HepG2 (cell line): ENCODE results near the gene RAB43. TPM values are rescaled to one million over a fixed set of nuclear protein-coding genes. Genes with fewer than 3 reads are reported as not detected.

Experiments used
- ATAC-seq: fragments of 200-7000 bp; cut with Tn5 transposase; 3 replicates; pipeline ENCODE4 v1.9.1; 2020; ENCODE audit warnings: mild to moderate bottlenecking, moderate library complexity
- BruUV-seq: library from RNA; stranded (reverse); fragments of 400-500 nt; replicated peaks from 2 replicates; lab custom pipeline; 2021; lab: Mats Ljungman, UMichigan
- CTCF ChIA-PET: fragments of 300-600 bp; formaldehyde crosslinking; extraction: SDS; loops from one replicate; lab custom pipeline; 2021; ENCODE audit warnings: low total read pairs, inconsistent platforms, low intra/inter-chr PET ratio; lab: Yijun Ruan, JAX
- POLR2A ChIA-PET: fragments of 350-600 bp; sonication (Branson Sonifier 250); formaldehyde crosslinking; loops from one replicate; lab custom pipeline; 2020; ENCODE audit warnings: antibody characterized with exemption, inconsistent platforms; lab: Yijun Ruan, JAX
- DNase-seq: peaks from one replicate; pipeline ENCODE4 v3.0.0-alpha.2; 2015; ENCODE audit warnings: low spot score
- FAIRE-seq: peaks from 3 replicates; lab custom pipeline; 2011; peaks lifted over from hg19 to GRCh38; lab: Jason Lieb, UNC
- H2AFZ ChIP-seq: one replicate; pipeline ENCODE4 v1.6.1; 2011; ENCODE audit warnings: low read length, inconsistent platforms
- H3K27ac ChIP-seq: fragments of 300-600 bp; 3 replicates; pipeline ENCODE4 v1.8.0; 2011; ENCODE audit warnings: mixed run types, mild to moderate bottlenecking, mixed read lengths, low read length, inconsistent platforms; ENCODE audit not compliant: insufficient read depth; ENCODE audit errors: extremely low read length
- H3K27me3 ChIP-seq, 2 experiments: fragments of 200-600 bp in 1 of 2; 2 replicates in 1 of 2; 3 replicates in 1 of 2; pipeline versions ENCODE4 v1.6.0 to v1.8.0; 2011; ENCODE audit warnings: low read length in 2 of 2, mild to moderate bottlenecking in 2 of 2, moderate library complexity in 2 of 2, inconsistent platforms in 1 of 2; ENCODE audit not compliant: insufficient read depth in 2 of 2, control insufficient read depth in 1 of 2
- H3K36me3 ChIP-seq, 2 experiments: fragments of 200-600 bp in 1 of 2; replicated peaks in 1 of 2; 2 replicates in 1 of 2; 3 replicates in 1 of 2; pipeline versions ENCODE4 v1.5.1 to v1.8.0; 2011; ENCODE audit warnings: low read length in 2 of 2, inconsistent platforms in 1 of 2; ENCODE audit not compliant: insufficient read depth in 2 of 2, control insufficient read depth in 1 of 2
- H3K4me1 ChIP-seq: 2 replicates; pipeline ENCODE4 v1.5.1; 2012; ENCODE audit warnings: low read length, inconsistent platforms; ENCODE audit not compliant: insufficient read depth
- H3K4me2 ChIP-seq: 2 replicates; pipeline ENCODE4 v1.6.0; 2011; ENCODE audit warnings: low read depth, low read length, inconsistent platforms
- H3K4me3 ChIP-seq, 3 experiments: fragments of 200-600 bp in 1 of 3; sonication (generic), shearing (Covaris generic) in 1 of 3; replicated peaks in 1 of 3; 2 replicates each; pipeline ENCODE4 v1.5.1; 2011 to 2016; ENCODE audit warnings: low read length in 3 of 3, inconsistent platforms in 2 of 3, low read depth in 2 of 3, mild to moderate bottlenecking in 2 of 3, control low read depth in 1 of 3, mixed read lengths in 1 of 3; ENCODE audit not compliant: insufficient read depth in 1 of 3
- H3K79me2 ChIP-seq: one replicate; pipeline ENCODE4 v1.6.1; 2011; ENCODE audit warnings: low read length, inconsistent platforms; ENCODE audit not compliant: insufficient read depth
- H3K9ac ChIP-seq: 2 replicates; pipeline ENCODE4 v1.6.0; 2011; ENCODE audit warnings: mild to moderate bottlenecking, low read depth, low read length, inconsistent platforms; ENCODE audit not compliant: insufficient read depth
- H3K9me3 ChIP-seq: 2 replicates; pipeline ENCODE4 v1.5.1; 2012; ENCODE audit warnings: mild to moderate bottlenecking, low read length
- H4K20me1 ChIP-seq: 2 replicates; pipeline ENCODE4 v1.6.0; 2011; ENCODE audit warnings: inconsistent platforms, mild to moderate bottlenecking, low read length, moderate library complexity; ENCODE audit not compliant: insufficient read depth
- REXO4 ChIP-seq: sonication (generic); formaldehyde crosslinking; IDR thresholded peaks from 2 replicates; pipeline ENCODE4 v1.8.0; 2022; ENCODE audit warnings: missing genetic modification reagents, mild to moderate bottlenecking, borderline replicate concordance
- SP140L ChIP-seq: sonication (generic); formaldehyde crosslinking; IDR thresholded peaks from 2 replicates; pipeline ENCODE4 v1.4.0; 2020; ENCODE audit warnings: missing genetic modification reagents, borderline replicate concordance
- THAP9 ChIP-seq: sonication (generic); formaldehyde crosslinking; IDR thresholded peaks from 2 replicates; pipeline ENCODE4; 2020; ENCODE audit warnings: missing genetic modification reagents, mild to moderate bottlenecking, borderline replicate concordance
- ZBTB1 ChIP-seq: sonication (generic); formaldehyde crosslinking; IDR thresholded peaks from 2 replicates; pipeline ENCODE4 v1.4.0; 2020; ENCODE audit warnings: missing genetic modification reagents, borderline replicate concordance
- ZBTB20 ChIP-seq: sonication (generic); formaldehyde crosslinking; IDR thresholded peaks from 2 replicates; pipeline ENCODE4 v1.8.1; 2023; ENCODE audit warnings: missing genetic modification reagents, low read depth, mild to moderate bottlenecking, borderline replicate concordance
- ZBTB26 ChIP-seq: IDR thresholded peaks from 2 replicates; pipeline ENCODE4 v1.6.1; 2016; ENCODE audit warnings: missing compliant biosample characterization, missing genetic modification reagents, borderline replicate concordance
- ZNF260 ChIP-seq: sonication (generic); formaldehyde crosslinking; IDR thresholded peaks from 2 replicates; pipeline ENCODE4 v1.4.0; 2020; ENCODE audit warnings: missing genetic modification reagents, low read depth, mild to moderate bottlenecking, borderline replicate concordance
- WGBS: methylation state at CpG from one replicate; pipeline ENCODE4 v1.1.6; 2017; ENCODE audit warnings: low lambda C conversion rate; 5-methylcytosine and 5-hydroxymethylcytosine counted together
- in situ Hi-C: cut with HindIII; loops from 2 replicates; pipeline ENCODE4 v1.10.0; 2017; ENCODE audit warnings: low pct_unique_long_range_greater_than_20kb; ENCODE audit not compliant: extremely low pct_ligation_motif_present
- intact Hi-C: fragments of 100-400 bp; cut with micrococcal nuclease; formaldehyde crosslinking; loops from one replicate; pipeline ENCODE4 v1.10.0; 2022; ENCODE audit not compliant: unreplicated experiment
- polyA plus RNA-seq, 8 experiments: library from polyadenylated mRNA; depleted of rRNA in 3 of 8; stranded (reverse) in 7 of 8; unstranded in 1 of 8; fragments of >200 nt; fragmentation: Illumina TruSeq in 4 of 8; extraction: Trizol in 4 of 8; gene quantifications; 2 replicates each; pipeline versions ENCODE4 v1.2.1 to v1.2.3, GENCODE V29; 2011 to 2016; ENCODE audit warnings: low read depth in 4 of 8, missing spikeins in 1 of 8, mixed read lengths in 1 of 8; ENCODE audit not compliant: insufficient read depth in 1 of 8
- total RNA-seq, 5 experiments: library from RNA; depleted of rRNA; stranded (reverse); fragments of >200 nt; fragmentation: Illumina TruSeq; extraction: Trizol; gene quantifications; 2 replicates each; pipeline ENCODE4 v1.2.3, GENCODE V29; 2016; ENCODE audit warnings: low read depth in 1 of 5

The RAB43 gene
- total and polyA plus RNA-seq, 2 of the 13 experiments (the other 11 are each of a cell fraction or from before 2014, with no cell fraction given) = 11.8 to 18.4 TPM

- intact Hi-C loops (no loop called here), in situ Hi-C loops (no loop called here)
- BruUV-seq = no TSS peak
- Histone ChIP-seq H2AFZ (no peak overlapping the region), H3K27ac (no peak overlapping the region), H3K9me3 (no peaks in the 10 kb centered on the region), H3K36me3 (no peaks in the 10 kb centered on the region), H3K27me3 (peaks cover 1 to 28% of the 10 kb centered on the region in 2 experiments; a peak in 3 of 5 replicates), H3K4me3 (no peak overlapping the region), H3K4me1 (0 out of 2 replicates have a peak, but pooled peaks cover 7% of the 10 kb centered on the region), H3K79me2 (no peaks in the 10 kb centered on the region), H4K20me1 (no peaks in the 10 kb centered on the region), H3K4me2 (no peak overlapping the region), H3K9ac (no peak overlapping the region)
- CTCF ChIA-PET = no interaction called here
- no peak for FAIRE-seq
- no peak for DNase-seq
- WGBS = 52% methylated on average over 4 of the region's 4 CpGs
- POLR2A ChIA-PET = no interaction called here
- TF ChIP-seq ZNF260 (CRISPR knock-in tag) (no peak), REXO4 (CRISPR knock-in tag) (no peak), ZBTB26 (CRISPR knock-in tag) (no peak), ZBTB1 (CRISPR knock-in tag) (no peak), SP140L (no peak), THAP9 (no peak), ZBTB20 (CRISPR knock-in tag) (no peak)
- ATAC-seq = no peak
These were observed 55.9 kb downstream of the RAB43 start for GRCh38 chr3:129065720-129066073.
